HG03103 (cell line): Measurements from ENCODE around the gene EHD4.

Source experiments
- ATAC-seq: cut with Tn5 transposase; IDR thresholded peaks from one replicate; pipeline ENCODE4 v1.9.1; 2021; ENCODE audit warnings: low read depth; ENCODE audit not compliant: unreplicated experiment

EHD4 gene

DNA sequence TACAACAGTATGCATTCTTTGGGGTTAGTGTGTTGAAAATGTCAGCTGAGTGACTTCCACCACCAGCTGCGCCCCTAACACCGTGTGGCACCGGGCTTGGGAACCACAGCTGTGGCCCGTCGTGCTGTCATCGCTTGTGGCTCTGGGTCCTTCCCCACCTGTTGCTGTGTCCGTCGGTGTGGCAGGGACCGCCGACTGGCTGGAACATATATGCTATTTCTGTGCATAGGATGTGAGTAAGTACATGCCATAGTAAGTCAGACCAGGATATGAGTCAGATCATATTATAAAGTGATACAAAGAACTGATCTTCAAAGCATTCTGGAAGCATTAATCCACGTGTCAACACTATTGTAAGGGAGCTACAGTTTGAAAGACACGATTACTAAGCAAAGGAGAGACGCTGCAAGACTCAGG lies 31.9 kb downstream of the EHD4 start:
- ATAC-seq, result no peak

GRCh38 chr15:41939986-41940385 lies 32.4 kb downstream of the EHD4 start:
- no peak for ATAC-seq

DNA sequence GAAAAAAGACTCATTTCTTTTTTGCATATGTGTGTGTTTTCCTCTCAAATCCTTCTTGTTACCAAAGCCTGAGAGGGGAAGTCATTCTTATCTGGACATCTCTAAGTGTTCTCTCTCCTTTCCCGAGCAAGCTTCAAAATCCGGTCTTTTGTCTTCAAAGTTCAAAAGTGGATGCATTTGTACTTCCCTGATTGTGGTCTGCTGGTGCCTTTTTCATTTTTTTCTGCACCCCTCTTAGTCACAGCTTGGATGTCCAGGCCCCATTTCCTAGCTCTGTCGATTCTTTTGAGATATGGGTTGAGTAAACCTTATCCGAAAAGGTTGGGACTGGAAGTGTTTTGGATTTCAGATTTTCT lies 34.8 kb downstream of the EHD4 start:
- ATAC-seq, result no peak

DNA sequence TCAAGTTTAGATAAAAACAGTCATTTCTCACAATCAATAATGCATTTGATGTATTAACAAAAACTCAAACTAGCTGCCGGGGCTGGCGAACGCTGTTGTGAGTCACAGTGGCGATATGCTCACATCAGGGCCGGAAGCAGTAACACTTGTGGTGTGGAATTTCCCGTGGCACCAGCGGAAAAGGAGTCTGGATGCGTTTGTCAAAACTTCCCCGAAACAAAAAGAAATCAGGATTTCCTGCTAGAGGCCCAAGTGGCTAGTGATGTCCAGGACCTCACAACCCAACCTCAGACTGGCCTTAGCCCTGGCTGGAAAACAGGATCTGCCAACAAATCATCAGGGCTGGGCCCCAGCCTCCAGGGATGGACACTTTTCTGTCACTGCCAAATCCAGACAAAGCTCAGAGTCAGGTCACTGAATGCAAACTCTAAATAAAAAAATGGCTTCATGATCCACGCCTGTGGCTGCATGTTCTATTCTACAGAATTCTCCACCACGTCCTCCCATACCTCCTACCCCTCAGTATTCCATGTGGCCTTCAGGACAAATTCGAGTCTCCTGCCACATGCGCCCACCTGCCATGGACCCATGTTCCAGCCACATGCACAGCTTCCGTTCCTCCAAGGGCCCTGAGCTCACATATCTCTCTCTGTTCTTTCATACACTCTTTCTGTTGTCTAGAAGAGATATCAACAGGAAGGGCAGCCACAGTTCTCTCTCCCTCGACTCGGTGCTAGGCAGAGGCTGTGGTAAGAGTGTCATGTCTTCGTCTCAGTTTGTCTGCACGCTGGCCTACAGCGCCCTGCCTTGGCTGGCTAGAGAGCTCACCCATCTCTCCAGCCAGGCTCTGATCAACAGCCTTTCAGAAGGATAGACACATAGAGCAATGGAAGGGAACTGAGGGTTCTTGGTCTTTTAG lies 35.4 kb downstream of the EHD4 start:
- ATAC-seq, result no peak

DNA sequence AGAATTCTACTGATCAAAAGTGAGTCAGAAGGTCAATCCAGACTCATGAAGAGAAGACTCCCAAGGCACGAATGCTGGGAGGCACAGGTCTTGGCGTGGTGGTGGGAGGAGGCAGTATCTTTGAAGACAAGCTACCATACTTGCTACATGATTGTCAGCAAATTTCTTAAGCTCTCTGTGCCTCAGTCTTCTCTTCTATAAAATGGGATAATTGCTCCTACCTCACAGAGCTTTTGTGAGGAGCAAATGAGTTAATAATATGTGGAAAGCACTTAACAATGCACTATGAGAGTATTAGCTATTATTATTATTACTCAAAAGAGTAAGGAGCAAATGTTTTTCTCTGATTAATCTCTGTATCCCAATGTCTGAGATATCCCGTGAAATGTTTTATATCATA lies 36.2 kb downstream of the EHD4 start:
- no peak for ATAC-seq

DNA sequence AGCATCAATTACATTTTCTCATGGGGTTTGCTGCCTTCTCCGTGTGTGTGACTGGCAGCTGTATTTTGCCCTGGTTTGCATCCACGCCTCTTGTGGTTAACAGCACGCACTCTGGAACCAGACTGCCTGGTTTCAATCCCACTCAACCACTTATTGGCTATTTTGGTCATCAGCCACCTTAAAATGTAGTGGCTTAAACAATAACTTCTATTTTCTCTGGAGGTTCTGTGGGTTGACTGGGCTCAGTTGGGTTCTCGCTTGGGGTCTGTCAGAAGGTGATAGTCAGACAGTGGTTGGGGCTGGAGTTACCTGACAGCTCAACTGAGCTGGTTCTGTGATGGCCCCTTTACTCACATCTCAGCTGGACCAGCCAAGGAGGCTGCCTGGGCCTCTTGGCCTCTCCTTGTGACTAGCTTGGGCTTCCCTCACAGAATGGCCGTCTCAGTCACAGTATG lies 36.8 kb downstream of the EHD4 start:
- no peak for ATAC-seq

- no peak for ATAC-seq
Observed at GRCh38 chr15:41934843-41935242, 37.5 kb downstream of the EHD4 start.

DNA sequence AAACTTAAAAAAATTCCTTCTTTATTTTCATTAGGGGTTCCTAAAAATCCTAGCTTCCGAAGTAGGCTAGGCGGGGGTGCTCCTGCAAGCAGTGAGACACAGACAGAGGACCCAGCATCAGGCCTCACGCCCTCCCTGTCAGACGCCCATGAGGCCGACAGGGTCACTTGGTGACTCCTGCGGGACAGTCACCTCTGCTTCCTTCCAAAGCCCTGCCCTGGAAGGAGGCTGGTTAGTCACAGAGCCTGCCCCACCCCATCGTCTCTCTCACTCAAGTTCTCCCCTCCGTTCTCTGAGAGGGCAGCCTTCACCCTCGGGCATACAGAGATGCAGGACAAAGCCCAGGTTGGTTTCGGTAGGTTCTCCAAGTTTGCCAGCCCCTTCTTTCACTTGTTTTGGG lies 38.6 kb downstream of the EHD4 start:
- ATAC-seq, result no peak

DNA sequence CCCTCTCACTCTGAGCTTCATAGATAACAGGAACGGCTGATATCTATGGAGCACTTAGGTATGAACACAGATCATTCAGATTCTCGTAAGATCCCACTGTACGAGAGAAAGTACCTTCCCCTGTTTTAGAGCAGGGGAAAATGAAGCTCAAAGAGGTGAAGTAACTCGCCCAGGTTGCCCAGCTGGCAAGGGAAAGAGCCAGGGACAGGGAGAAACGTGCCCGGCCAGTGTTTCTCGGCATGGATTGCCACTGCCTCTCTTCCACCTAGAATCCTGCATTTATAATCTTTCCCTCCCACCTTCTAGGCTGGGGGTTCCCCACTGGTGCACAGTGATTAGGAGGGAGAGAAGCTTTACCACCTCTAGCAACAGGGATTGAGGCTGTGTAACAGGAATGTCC lies 39.0 kb downstream of the EHD4 start:
- ATAC-seq, result no peak

DNA sequence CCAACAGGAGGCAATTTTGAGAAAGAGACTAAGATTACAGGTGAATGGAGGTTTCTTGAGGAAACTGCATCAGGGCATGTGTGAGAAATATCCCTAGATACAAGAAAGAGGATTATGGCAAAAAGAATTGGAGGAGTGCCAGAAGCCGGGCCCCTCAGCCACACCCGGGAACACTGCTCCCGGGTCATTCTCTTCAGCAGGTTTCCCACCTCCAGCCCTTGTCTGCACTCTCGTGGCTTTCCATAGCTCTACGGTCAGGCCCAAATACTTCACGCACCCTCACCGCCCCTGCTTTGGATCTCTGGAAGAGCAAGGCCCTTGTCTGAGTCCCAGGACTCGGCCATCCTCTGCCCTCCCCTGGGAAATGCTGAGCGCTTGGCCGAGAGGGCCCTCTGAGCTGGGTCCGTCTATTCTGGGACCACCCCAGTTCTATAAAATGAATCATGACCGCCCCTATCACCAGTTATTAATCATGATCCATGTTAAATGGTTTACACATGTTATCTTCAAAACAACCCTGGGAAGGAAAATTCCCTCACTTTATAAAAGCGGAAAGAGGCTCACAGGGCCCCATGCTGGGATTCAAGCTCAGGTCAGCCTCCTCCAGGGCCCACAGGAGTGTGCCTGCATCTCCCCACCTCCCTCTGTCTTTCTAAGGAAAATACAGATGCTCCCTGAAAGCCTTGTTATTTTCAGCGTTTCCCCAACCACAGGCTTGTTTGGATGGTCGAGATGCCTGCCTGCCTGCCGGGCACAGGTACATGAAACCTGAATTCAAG lies 39.7 kb downstream of the EHD4 start:
- no peak for ATAC-seq

DNA sequence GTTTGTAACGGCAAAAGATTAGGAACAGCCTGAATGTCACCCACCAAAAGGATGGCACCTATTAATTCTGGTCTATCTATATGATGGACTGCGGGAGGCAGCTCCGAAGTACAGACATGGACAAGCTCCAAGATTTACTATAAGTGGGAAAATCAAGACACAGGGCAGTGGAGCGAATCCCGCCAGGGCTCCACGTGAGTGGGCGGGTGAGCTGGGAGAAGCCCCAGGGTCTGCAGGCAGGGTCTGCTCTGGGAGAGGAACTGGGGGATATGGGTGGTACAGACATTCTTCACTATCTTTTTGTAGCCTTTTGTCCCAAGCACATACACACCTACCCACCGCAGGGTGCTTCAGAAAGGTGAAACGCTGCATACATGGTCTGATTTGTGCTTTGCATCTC lies 40.3 kb downstream of the EHD4 start:
- ATAC-seq, result no peak

DNA sequence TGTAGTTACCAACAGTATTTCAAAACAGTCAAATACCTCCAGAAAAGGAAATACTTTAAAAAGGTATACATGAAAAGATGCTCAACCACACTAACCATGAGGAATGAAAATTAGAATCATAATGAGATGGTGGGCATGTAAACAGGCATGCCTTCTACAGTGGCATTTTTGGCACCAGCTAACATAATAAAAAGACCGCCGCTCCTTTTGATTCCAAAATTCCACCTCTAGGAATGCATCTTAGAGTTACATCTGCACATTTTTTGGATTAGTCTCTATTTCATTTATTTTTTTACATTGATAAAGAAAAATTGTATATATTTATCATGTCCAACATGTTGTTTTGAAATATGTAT lies 41.5 kb downstream of the EHD4 start:
- no peak for ATAC-seq

- no peak for ATAC-seq
Observed at GRCh38 chr15:41930221-41930866, 42.0 kb downstream of the EHD4 start.

DNA sequence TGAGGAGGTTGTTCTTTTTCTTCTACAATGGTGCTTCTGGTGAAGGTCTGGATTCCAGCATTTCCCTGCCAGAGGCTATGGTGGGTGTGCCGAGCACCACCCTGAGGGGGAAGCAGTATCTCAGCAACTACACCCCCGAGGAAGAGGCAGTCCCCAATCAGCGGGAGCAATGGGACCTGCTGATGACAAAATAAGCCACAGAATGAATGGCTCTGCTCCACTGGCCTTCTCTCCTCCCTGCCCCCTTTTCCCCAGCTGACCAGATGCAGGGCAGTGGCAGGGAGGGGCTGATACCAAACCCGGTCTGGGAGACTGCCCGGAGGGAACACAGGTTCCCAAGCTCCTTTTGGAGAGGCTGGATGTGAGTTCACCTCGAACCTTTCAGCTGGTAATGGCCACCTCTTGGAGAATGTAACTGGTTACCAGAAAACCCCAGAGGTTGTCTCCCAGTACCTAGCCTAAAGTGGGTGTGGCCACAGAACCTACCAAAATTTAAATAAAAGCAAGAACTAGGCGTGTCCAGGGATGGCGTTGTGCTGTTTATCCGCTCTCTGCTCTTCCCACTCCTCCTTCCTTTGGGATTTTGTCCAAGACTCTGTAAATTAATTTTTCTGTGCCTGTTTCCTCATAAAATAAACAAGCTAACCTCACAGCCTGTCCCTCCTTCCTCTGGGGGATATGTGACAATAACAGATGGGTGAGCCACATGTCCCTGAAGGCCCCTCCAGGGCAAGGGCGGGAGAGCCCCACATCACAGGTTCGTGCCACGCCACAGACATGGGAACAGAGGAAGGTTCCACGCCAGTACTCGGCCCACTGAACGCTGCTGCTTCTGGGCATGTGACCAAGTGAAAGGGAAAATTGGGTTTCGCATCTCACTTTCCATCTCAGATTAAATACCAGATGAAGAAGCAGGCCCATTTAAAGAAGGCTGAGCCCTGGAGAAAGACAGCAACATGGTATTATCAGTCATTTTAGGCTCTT lies 43.4 kb downstream of the EHD4 start:
- ATAC-seq, result peak; percentile 65

DNA sequence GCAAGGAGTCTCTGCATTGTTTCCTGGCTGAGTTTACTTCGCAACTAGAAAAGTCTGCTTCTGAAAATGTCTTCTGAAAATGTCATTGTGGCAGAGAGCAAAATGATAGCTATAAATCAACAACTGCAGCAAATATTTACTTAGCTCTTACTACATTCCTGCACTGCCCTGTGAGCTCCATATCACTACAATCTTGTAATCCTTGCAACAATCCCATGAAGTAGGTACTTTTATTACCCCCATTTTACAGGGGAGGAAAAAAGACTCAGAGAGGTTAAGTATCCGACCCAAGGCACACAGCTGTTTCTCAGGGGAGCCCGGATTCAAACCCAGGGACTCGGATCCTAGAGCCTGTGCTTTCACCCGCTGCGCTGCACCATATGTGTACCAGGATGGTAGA lies 44.3 kb downstream of the EHD4 start:
- ATAC-seq, result no peak

GRCh38 chr15:41927536-41927935 lies 44.8 kb downstream of the EHD4 start:
- no peak for ATAC-seq

DNA sequence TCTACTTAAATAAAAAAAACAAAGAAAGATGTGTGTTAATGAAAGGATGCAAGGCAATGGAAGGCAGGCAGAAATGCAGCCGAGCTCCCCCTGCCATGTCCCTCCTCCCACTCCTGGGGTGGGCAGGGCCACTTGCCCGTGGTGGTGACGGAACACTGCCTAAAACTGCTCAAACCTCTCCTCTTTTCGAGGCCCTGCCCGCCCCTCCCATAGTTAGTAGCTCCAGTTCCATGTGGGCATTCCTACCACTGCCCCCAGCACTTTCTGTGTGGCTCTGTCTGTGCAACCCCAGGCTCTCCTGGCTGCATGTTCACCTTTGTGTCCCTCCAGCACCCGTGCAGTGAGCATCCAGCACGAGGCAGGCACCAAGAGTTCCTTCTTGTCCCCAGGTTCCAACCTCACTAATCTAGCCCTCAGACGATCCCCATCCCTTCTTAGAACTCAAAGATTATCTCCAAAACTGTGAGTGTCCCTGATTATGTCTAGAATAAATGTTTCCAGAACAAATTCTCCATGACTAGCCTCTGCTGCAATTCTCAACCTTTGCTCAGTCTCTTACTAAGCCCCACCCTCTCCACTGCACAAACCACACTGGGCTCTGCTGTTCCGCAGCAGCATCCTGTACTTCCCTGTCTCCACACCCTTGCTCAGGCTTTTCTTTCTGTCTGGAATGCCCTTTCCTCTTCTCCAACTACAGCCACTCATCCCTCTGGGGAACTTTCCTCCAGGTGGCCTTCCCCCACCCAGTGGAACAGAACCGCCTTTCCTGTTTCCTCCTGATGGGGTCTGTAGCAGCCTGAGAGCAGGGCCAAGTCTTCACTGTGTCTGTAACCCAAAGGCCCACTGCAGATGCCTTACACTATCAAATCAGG lies 45.9 kb downstream of the EHD4 start:
- no peak for ATAC-seq

DNA sequence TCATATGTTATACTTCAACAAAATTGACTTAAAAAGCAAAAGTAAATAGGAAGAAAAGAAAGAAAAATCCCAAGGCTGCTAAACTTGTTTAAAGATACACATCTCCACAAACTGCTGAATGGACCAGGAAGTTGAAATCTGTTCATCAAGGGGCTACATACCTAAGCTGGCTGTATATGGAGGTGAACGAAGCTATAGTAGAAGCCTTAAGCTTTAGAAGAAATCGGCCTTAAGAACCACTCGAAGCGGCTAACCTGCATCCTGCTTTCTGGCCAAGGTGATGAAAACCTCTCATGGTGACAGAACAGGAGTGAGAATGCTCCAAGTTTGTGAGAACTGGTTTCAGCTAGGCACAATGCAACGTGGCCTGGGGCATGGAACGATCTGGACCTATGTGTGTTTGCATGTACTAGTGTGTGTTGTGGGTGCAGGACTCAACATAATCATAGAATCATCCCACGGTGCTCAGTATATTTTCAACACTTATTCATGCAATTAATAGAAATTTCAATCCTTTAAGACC lies 47.2 kb downstream of the EHD4 start:
- no peak for ATAC-seq

DNA sequence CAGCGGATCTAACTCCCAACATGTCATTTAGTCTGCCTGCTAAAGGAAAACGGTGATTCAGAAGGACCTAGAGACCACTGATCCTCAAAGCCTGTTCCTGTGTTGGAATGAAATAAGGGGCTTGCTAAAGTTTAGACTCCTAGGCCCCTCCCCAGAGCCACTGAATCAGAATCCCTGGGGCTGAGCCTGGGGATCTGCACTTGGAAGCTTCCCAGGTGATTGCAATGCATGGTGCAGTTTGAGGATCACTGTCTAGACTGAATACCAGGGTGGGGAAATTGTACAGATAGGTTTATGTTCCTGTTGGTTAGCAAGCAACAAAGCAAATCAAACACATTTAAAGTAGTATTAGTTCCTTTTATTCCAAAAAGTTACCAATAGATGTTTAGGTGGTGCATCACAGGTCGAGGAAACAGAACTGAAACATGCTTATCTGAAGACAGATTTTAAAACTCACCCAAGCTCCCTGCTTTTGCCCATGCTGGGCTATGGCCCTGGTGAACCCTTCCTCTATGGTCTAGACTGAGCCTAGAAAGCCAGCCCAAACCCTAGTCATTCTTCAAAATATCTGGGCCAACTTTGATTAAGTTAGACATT lies 48.9 kb downstream of the EHD4 start:
- ATAC-seq, result no peak
